GM19099 (cell line): ENCODE measurements around the gene GJD3.
A peak's percentile ranks its signal among the peaks of the same experiment; 100 is the strongest.

Experiments
- POLR2A ChIP-seq: IDR thresholded peaks from 3 replicates; pipeline ENCODE4 v1.6.1; 2011; ENCODE audit warnings: low read depth; ENCODE audit not compliant: insufficient read length; ENCODE audit errors: extremely low read depth

The GJD3 gene

DNA sequence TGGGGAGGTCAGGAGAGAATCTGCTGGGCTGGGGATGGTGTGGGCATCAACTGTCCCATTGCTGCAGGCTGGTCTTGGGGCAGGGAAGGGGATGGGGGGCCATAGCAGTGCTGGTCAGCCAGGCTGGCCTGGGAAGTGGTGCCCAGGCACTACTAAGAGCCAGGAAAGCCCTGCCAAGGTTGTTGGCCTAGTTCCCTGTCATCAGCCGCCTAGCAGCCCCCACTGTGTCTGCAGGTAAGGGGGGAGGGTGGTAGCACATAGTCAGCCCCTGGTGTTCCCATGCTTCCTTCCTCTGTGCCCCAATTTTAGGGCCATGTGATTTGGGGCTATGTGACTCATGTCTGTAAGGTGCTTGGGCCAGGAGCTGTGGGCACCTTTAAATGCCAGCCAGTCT, 17.8 kb downstream of the GJD3 start:
- TF ChIP-seq POLR2A: no peak

DNA sequence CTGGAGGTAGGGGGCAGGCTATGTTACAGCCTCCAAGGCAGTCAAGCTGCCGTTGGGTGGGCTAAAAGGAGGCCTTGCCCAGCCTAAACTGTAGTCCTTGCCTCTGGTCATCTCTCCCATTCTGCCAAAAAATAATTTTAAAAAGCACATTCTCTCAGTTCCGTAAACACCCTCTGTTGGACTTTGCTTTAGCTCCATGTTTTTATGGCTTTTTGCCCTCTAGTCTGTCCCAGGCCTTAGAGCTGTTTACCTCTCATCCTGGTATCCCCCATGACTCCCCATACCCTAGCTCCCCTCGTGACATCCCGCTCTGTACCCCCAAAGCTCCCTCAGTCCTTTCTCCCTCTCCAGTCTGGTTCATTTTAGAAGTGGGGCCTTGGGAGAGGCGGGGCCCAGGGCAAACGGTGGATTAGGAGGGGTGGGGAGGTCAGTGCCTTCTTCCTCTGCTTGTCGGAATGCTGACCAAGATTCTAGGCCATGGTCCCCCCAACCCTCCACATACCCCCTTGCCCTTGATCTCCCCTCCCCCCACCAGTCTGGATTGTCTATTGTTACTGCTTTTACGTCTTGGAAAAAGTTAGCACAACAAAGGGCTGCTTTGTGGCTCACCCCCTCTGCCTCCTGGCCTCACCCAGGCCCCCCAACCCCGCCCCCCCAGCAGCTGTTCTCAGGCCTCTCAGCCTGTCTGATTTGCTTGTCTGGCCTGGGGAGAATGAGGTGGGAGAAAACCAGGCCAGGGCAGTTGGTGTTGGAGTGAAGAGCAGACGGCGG, 18.4 kb downstream of the GJD3 start:
- TF ChIP-seq POLR2A: no peak

DNA sequence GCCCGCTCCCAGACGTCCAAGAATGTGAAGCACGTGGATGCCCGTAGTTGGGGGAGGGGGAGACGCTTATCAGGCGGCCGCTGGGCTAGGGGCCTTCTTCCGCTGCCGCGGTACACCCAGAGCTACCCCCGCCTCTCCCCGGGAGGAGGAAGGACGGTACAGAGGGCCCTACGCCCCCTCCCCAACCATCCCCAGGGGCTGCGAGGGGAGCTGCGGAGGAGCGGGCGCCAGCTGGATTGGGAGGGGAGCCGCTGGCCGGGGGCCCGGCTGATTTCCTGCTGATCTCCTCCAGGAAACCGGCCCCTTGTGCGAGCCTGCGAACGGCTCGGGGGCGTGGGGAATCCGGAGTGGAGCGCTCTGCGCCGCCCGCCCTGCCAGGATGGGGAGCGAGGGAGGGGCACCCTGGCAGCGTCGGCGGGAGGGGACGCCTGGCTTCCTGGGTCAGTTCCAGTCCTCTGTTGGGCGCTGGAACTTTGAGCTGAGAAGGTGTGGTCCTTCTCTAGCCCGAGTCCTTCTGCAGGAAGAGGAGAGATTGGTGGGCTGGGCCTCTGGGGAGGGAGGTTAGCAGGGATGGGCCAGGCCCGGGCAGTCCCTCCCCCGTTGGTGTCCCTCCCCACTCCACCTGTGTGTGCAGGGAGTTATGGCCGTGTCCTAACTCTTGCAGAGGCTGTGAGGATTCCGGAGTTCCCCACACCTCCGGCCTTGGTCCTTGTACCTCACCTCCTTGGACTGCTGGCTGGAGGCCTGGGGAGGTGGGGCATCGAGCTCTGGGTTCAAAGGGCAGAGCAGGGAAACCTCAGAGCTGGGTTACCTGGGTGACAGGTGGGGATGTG, 19.2 kb downstream of the GJD3 start:
- TF ChIP-seq POLR2A: no peak

DNA sequence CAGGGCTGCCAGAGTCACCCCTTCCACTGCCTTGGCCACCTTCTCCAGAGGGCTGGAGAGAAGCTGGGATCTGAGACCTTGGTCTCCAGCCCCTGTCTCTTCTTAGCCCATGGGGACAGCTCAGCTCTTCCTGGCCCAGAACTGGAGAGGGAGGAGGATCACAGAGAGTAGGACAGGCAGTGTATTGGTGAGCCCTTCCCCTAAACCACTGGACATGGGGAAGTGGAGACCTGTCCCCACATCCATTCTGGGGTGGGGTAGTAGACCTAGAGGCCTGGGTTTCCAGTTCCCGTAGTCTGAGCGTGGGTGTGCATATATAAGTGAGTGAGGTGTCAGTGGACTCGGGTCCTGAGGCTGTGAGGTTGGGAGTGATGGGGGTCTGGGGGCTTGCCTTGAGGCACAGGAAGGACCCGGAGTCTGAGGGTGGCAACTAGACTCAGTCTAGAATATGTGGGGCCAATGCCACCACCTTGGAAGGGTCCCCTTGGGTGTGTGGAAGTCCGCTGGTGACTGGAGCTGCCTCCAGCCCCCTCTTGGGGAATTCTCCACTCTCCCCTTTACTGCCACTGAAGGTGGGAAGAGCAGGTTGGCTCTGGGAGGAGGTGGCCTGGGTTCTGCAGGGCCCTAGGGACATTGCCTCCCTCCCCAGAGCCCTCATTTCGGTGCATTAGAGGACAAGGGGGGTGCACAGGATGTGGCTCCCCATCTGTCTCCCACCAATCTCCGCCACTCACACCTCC, 19.9 kb downstream of the GJD3 start:
- TF ChIP-seq POLR2A: no peak

DNA sequence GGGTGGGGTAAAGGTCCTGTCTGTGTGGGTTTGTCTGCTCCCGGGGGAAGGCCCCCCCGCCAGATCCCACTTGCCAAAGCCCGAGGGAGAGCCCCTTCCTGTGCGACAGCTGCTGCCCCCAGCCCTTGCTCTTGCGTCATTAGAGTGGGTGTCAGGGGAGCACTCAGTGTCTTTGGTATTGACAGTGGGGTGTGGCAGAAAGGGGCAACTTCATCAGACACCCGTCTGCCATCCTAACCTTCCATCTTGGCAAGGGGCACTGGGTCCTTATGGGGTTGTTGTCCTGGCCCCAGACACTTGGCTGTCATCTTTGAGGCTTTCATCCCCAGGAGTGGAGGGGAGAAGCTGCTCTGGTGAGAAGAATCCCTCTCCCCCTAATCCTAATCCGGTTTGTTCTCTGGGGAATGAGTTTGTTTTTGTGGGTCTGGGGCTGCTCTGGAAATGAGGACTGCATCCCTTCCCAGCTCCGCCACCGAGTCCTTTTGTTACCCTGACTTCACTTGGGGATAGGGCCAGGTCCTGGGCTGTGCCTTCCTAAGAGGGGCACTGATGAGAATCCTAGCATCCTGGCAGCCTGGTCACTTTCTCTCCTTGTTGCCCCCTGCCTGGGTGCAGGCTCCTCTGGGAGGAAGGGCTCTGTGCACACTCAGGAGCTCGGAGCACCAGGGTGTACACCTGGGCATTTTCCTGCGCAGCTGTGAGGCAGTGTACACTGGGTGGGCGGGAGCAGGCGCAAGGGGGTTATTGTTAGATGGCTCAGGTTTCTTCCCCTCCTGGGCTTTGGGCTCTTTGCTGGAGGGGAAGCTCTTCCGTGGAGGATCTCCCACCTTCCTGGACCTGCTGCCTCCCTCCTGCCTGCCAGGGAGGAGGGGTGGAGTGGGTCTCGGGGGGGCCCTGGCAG, 21.1 kb downstream of the GJD3 start:
- TF ChIP-seq POLR2A: no peak

DNA sequence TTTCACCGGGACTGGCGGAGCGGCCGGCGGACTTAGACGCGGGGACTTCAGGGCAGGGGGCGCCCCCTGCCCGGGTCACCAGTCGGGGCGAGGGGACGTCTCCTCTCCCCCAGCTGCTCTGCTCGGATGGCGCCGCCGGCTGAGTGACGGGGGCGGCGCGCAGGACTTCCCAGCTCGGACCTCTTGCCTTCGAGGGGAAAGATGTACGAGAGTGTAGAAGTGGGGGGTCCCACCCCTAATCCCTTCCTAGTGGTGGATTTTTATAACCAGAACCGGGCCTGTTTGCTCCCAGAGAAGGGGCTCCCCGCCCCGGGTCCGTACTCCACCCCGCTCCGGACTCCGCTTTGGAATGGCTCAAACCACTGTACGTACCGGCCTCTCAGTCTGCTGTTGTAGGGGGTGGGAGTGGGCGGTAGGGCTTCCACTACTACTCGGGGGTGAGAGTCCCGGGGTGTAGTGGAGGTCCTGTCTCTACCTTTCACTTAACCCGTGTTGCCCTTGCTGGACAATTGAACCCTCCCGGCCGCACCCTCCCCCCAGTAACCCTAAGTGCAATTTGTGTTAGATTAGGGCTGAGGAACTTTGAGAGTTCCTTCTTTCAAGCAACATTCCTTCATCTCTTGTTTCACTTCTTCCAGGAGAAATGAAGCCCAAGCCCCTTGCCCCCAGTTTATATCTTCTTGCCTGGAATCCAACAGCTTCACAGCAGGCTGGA, 21.9 kb downstream of the GJD3 start:
- TF ChIP-seq POLR2A: no peak

DNA sequence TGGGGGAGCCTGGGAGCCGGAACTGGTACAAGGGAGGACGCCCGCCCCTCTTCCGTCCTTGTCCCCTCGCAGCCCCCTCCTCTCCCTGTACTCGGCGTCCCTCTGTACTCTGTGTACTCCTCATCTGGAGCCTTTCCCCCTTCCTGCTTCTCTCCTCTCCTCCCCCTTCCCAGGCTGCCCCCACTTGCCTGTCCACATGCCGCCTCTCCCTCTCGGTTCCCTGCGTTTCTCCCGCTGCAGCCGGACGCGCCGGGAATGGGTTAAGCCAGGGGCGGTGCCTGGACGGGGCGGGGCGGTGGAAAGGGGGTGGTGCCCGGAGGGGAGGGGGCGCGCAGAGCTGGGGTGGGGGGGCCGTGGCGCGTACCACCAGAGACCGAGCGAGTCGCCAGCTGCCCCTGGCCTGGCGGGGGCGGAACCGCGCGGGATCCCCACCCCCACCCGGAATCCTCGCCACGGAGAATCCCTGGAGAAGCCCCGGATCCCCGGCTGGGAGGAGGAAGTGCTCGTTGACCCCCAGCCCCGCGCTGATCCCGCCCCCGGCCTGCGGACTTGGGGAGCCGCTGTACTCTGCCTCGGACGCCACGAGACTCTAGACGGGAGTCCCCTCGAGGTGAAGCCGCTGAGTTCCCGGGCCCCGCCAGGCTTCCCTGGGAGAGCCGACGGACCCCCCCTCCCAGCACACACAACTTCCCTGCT, 22.6 kb downstream of the GJD3 start:
- TF ChIP-seq POLR2A: no peak

DNA sequence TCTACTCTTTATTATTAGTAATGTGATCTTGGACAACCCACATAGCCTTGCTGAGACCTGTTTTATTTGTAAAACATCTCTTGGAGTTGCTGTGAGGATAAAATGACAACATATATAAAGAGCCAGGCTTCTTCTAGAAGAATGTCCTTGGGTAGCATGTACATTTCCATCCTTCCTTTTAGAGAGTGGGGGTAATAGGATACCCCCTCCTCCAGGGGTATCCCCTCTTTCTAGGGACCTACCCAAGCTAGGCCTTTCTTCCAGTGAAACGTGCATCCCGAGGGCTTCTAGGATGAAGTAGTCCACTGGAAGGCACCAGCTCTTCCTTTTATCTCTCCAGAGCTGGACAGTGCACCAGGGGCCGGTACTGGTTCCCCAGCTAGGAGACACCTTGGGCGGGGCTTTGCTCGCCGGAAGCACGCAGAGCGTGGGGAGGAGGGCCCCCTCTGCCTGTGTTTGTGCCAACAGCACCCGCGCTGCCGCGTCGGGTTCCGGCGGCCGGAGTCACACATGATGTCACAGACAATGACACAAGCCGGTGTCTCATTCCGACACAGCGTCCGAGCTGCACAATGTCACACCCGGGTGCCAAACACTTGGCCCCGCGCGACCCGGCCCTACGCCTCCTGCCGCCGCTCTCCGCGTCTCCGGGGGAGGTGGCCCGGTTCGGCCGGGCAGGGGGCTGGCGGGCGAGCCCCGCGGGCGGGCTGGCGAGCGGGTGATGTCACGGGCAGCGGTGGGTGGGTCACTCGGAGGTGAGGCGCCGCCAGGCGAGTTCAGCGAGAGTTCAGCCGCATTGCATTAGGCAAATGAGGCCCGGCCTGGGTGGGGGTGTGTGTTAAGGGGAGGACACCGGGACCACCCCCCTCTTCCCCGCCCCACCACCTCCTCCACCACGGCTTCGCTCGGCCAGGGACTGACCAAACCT, 23.4 kb downstream of the GJD3 start:
- TF ChIP-seq POLR2A: peak; percentile 31

DNA sequence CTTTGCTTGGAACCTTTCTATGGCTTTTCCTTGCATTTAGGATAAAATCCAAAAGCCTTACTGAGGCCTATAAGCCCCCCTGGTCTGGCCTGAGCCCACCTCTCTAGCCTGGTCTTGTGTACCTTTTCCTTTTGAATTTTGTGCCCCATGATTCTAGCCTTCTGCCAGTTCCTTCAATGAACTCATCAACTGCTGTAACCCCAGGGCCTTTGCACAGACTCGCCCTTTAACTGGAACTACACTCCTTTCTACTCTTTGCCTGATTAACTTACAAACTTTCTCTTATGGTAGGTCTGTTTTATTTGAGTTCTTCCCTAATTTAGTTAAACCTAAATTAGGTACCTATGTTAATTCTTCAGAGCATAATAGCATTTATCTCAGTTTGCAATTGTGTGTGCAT, 24.2 kb downstream of the GJD3 start:
- no peak for TF ChIP-seq POLR2A

DNA sequence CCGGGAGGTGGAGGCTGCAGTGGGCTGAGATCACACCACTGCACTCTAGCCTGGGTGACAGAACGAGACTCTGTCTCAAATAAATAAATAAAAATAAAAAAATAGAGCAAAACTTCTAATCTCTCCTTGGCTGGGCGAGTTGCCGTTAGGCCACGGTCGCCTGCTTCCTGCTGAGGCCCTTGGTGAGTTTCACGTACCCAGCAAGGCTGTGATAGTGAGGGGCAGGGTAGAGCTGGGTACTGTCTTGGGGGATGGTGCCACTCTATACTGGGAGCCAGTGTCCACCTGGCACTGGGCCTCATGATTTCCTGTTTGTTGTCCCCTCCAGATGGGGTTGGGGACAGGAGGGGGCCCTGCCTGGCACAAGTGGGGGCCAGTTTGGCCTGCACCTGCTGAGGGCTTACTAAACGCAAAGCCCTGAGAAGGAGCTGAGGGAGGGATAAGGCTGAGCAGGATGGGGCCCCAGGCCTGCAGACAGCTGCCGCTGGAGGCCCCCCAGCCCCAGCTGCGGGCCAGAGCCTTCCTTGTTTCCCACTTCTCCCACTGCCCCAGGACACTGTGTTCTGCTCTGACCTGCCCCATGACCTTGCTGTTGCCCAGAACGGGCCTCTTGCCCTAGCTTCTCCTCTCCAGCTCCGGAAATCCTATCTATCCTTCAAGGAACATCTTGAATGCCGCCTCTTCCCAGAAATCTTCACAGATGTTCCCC, 25.4 kb downstream of the GJD3 start:
- no peak for TF ChIP-seq POLR2A

DNA sequence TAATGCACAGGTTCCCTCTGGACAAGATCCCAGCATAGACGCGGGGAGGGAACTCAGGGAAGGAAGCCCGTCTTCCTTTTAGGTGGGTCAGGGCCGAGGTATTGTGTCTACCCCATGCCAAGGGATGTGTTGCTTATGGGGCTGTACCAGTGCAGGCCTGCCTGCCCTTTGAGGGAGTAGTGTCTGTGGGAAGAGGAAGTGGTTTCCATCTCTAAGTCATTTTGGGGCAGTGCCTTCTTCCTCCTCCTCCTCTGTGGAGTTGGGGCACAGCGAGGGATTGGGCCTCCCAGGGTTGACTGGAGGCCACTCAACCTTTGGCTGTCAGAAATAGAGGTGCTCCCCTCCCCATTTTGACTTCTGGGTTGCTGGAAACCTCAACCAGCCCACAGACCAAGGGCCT, 26.5 kb downstream of the GJD3 start:
- no peak for TF ChIP-seq POLR2A

DNA sequence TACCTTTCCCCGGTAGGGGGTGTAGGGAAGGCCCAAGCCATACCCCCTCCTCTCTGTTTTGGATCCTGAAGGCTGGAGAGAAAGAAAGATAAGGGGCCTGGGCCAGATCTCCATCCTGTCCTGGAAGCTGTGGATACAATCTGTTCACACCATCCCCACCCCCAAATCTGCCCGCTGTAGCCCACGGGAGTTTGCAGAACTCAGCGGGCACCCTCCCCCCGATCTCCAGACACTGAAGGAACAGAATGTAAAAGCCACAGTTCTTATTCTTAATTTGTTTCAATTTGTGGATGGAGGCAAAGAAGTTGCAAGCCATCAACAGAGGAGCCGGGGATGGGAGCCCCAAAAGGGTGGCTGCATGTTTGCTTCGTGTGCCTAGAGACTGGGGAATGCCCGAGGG, 27.2 kb downstream of the GJD3 start:
- TF ChIP-seq POLR2A: no peak
